ENCODE measurements around the gene SPATA3.

Gene SPATA3

GRCh38 chr2:230968921-230969658 is 26.8 kb upstream of the SPATA3 start:
- no peak for DNase-seq

- no peak for DNase-seq
Observed at GRCh38 chr2:230969659-230970015, 26.3 kb upstream of the SPATA3 start.

- DNase-seq: no peak
Observed at GRCh38 chr2:230972046-230972445, 23.9 kb upstream of the SPATA3 start.

GRCh38 chr2:230974096-230974913 is 21.6 kb upstream of the SPATA3 start:
- peak; percentile 72 for DNase-seq

- no peak for DNase-seq
Observed at GRCh38 chr2:230975927-230976326, 20.0 kb upstream of the SPATA3 start.

- DNase-seq: no peak
Observed at GRCh38 chr2:230976671-230977171, 19.2 kb upstream of the SPATA3 start.

GRCh38 chr2:230980468-230980867 is 15.5 kb upstream of the SPATA3 start:
- DNase-seq: no peak

- DNase-seq: peak; percentile 42
Observed at GRCh38 chr2:230981704-230982103, 14.2 kb upstream of the SPATA3 start.

GRCh38 chr2:230982126-230982525 is 13.8 kb upstream of the SPATA3 start:
- DNase-seq: no peak

- no peak for DNase-seq
Observed at GRCh38 chr2:230982528-230982927, 13.4 kb upstream of the SPATA3 start.

- no peak for DNase-seq
Observed at GRCh38 chr2:230983566-230983965, 12.4 kb upstream of the SPATA3 start.

GRCh38 chr2:230984393-230985220 is 11.3 kb upstream of the SPATA3 start:
- DNase-seq: no peak

GRCh38 chr2:230985519-230986231 is 10.2 kb upstream of the SPATA3 start:
- DNase-seq: no peak

- DNase-seq: no peak
Observed at GRCh38 chr2:230986520-230987136, 9.3 kb upstream of the SPATA3 start.

GRCh38 chr2:230987137-230988020 is 8.5 kb upstream of the SPATA3 start:
- peak; percentile 62 for DNase-seq

- DNase-seq: no peak
Observed at GRCh38 chr2:230989731-230990130, 6.2 kb upstream of the SPATA3 start.

- no peak for DNase-seq
Observed at GRCh38 chr2:230990131-230990898, 5.6 kb upstream of the SPATA3 start.

- DNase-seq: no peak
Observed at GRCh38 chr2:230990899-230991150, 5.1 kb upstream of the SPATA3 start.

- DNase-seq: no peak
Observed at GRCh38 chr2:230991598-230991997, 4.3 kb upstream of the SPATA3 start.

GRCh38 chr2:230996661-230997060 is 740 bp downstream of the SPATA3 start:
- no peak for DNase-seq
